ENCODE data around the gene CREB5. TPM values are rescaled to one million over a fixed set of nuclear protein-coding genes. Genes with fewer than 3 reads are reported as not detected.

CREB5 gene
- total RNA-seq, 2 experiments from 2014 or later = 1.2 to 1.5 TPM

GRCh38 chr7:28835800-28836199 is 423.5 kb downstream of the CREB5 start:
- intact Hi-C loops (cut with micrococcal nuclease) = no loop called here
- TF ChIP-seq CTCF (IDR thresholded peaks at IDR 0.05) = no peak
- DNase-seq (no peak), ATAC-seq (no peak)
- CTCF ChIA-PET = no interaction called here
- H3K27me3 Mint-ChIP-seq = peaks cover 2% of the 10 kb centered on the region
- H3K36me3 Mint-ChIP-seq (ENCODE audit: low read depth) = no peaks in the 10 kb centered on the region
- no peak overlapping the region for H3K27ac Mint-ChIP-seq
- no peaks in the 10 kb centered on the region for H3K4me1 Mint-ChIP-seq (ENCODE audit: low read depth)
- H3K9me3 Mint-ChIP-seq = no peaks in the 10 kb centered on the region
- no peak overlapping the region for H3K4me3 Mint-ChIP-seq
- POLR2A ChIA-PET = no interaction called here

DNA sequence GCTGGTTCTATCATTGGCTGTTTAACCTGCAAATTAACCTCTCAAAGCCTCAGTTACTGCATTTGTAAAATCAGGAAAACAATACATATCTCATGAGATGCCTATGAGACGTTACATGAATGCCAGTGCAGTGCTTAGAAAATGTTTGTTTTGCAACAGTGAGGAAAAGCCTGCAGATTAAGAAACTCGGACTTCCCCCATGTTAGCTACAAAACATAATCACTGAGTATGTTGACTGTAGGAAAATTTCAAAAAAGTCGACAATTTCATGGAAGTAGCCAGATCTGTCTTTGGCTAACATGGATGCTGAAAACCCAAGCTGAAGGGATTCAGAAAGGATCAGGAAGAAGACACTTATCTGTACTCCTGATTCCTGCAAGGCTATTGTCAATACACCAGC is 424.4 kb downstream of the CREB5 start:
- POLR2A ChIA-PET = no interaction called here
- no peaks in the 10 kb centered on the region for H3K9me3 Mint-ChIP-seq
- no peaks in the 10 kb centered on the region for H3K4me1 Mint-ChIP-seq (ENCODE audit: low read depth)
- no peak overlapping the region for H3K4me3 Mint-ChIP-seq
- ATAC-seq (no peak), DNase-seq (no peak)
- peaks cover 2% of the 10 kb centered on the region for H3K27me3 Mint-ChIP-seq
- intact Hi-C loops (cut with micrococcal nuclease) = no loop called here
- H3K27ac Mint-ChIP-seq = no peak overlapping the region
- CTCF ChIA-PET = no interaction called here
- no peak for TF ChIP-seq CTCF (IDR thresholded peaks at IDR 0.05)
- no peaks in the 10 kb centered on the region for H3K36me3 Mint-ChIP-seq (ENCODE audit: low read depth)

DNA sequence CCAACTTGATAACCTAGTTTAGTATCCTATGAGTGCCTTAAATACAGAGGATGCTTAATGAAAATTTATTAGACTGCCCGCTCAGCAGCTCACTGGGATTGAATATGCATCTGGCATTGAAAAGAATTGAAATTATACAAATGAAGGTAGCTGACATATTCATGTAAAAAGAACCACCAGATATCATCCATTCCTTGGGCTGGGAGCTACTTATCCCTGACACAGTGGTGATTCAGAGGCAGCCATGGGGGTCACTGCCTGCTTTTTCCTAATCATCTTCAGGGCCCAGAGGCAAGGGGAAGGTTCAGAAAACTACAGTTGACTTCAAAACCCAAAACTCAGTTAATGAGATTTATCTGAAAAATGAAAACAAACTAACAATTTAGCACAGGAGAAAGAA is 424.9 kb downstream of the CREB5 start:
- ChIA-PET POLR2A (no interaction called here), CTCF (no interaction called here)
- Mint-ChIP-seq H3K27me3 (peaks cover 2% of the 10 kb centered on the region), H3K4me1 (ENCODE audit: low read depth) (no peaks in the 10 kb centered on the region), H3K4me3 (no peak overlapping the region), H3K27ac (no peak overlapping the region), H3K36me3 (ENCODE audit: low read depth) (no peaks in the 10 kb centered on the region), H3K9me3 (no peaks in the 10 kb centered on the region)
- intact Hi-C loops (cut with micrococcal nuclease) = no loop called here
- ATAC-seq (no peak), DNase-seq (no peak)
- no peak for TF ChIP-seq CTCF (IDR thresholded peaks at IDR 0.05)

DNA sequence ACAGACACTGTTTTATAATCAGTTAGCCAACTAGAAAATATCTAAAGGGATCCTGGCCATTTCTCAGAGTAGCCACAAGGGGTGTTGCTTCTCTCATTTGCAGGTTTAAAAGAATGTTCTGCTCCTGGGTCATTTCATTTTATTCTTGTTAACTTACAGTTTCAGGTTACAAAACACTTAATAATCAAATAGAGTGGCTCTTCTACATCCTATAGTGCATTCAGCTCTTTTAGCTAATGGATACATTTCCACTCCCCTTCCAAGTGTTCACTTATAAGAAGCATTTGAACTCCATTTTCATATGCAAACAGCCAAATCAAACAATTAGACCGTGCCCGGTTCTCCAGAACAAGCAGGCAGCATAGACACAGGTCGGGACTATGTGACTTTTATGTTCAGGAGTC is 428.3 kb downstream of the CREB5 start:
- H3K4me3 Mint-ChIP-seq = no peak overlapping the region
- intact Hi-C loops (cut with micrococcal nuclease) = no loop called here
- peaks cover 8% of the 10 kb centered on the region for H3K27me3 Mint-ChIP-seq
- H3K4me1 Mint-ChIP-seq (ENCODE audit: low read depth) = no peaks in the 10 kb centered on the region
- ChIA-PET CTCF (interaction anchor here (0.9 to 1.3 kb wide), 2 partner anchors 9 to 13 kb away, joined by 3 to 4 read pairs; no protein-coding TSS in a partner anchor), POLR2A (no interaction called here)
- no peaks in the 10 kb centered on the region for H3K9me3 Mint-ChIP-seq
- H3K36me3 Mint-ChIP-seq (ENCODE audit: low read depth) = no peaks in the 10 kb centered on the region
- ATAC-seq (no peak), DNase-seq (no peak)
- TF ChIP-seq CTCF (IDR thresholded peaks at IDR 0.05) = no peak
- no peak overlapping the region for H3K27ac Mint-ChIP-seq

GRCh38 chr7:28841766-28842165 is 429.4 kb downstream of the CREB5 start:
- no peak overlapping the region for H3K27ac Mint-ChIP-seq
- H3K4me3 Mint-ChIP-seq = no peak overlapping the region
- H3K9me3 Mint-ChIP-seq = no peaks in the 10 kb centered on the region
- no peaks in the 10 kb centered on the region for H3K4me1 Mint-ChIP-seq (ENCODE audit: low read depth)
- TF ChIP-seq CTCF (IDR thresholded peaks at IDR 0.05) = no peak
- no peaks in the 10 kb centered on the region for H3K36me3 Mint-ChIP-seq (ENCODE audit: low read depth)
- intact Hi-C loops (cut with micrococcal nuclease) = no loop called here
- ChIA-PET POLR2A (no interaction called here), CTCF (no interaction called here)
- no peak for DNase-seq
- no peak for ATAC-seq
- H3K27me3 Mint-ChIP-seq = peaks cover 9% of the 10 kb centered on the region
